ENCODE data around the gene PTP4A1. TPM values are rescaled to one million over a fixed set of nuclear protein-coding genes. Genes with fewer than 3 reads are reported as not detected.

The PTP4A1 gene
- total RNA-seq, 1 experiment from 2014 or later = 123 TPM

GRCh38 chr6:63600136-63600535 lies 27.9 kb downstream of the PTP4A1 start:
- no TSS peak for BruUV-seq (replicated peaks)
- no peak for ATAC-seq
- no peaks in the 10 kb centered on the region for H3K9me3 ChIP-seq (ENCODE audit: control insufficient read depth in 1 of 2, insufficient read depth in 1 of 2, low read depth in 1 of 2, low read length in 2 of 2)
- TF ChIP-seq ATF3 (IDR thresholded peaks at IDR 0.05) (no peak), POLR2A (IDR thresholded peaks at IDR 0.05; ENCODE audit: borderline replicate concordance, extremely low read depth, insufficient read depth, insufficient read length) (no peak), POLR2AphosphoS5 (IDR thresholded peaks at IDR 0.05; ENCODE audit: low read depth, low read length) (no peak), ZFX (IDR thresholded peaks at IDR 0.05) (no peak), TCF7L2 (IDR thresholded peaks at IDR 0.05; ENCODE audit: borderline replicate concordance, extremely low read depth, insufficient read depth, insufficient read length) (no peak), ZNF274 (IDR thresholded peaks at IDR 0.05; ENCODE audit: low read depth, low read length) (no peak), JUND (IDR thresholded peaks at IDR 0.05) (no peak), EZH2phosphoT487 (IDR thresholded peaks at IDR 0.05; ENCODE audit: borderline replicate concordance) (no peak), CTCF (IDR thresholded peaks at IDR 0.05 in 2 of 3, conservative IDR thresholded peaks at IDR 0.05 in 1 of 3; ENCODE audit: borderline replicate concordance in 1 of 3, insufficient read depth in 1 of 3, low read depth in 2 of 3, low read length in 2 of 3) (no peak), EZH2 (IDR thresholded peaks at IDR 0.05) (no peak)
- no peak overlapping the region for H3K27ac ChIP-seq (ENCODE audit: low read depth, low read length)
- H3K4me3 ChIP-seq (replicated peaks in 1 of 2; ENCODE audit: low read depth in 1 of 2, low read length in 2 of 2) = no peak overlapping the region
- H3K36me3 ChIP-seq (ENCODE audit: control insufficient read depth in 1 of 2, insufficient read depth in 2 of 2, low read length in 2 of 2) = no peaks in the 10 kb centered on the region
- intact Hi-C loops (cut with micrococcal nuclease) = loop anchor here (1.0 kb wide), 1 partner anchor 247 kb away; no protein-coding TSS in a partner anchor
- H3K4me2 ChIP-seq (ENCODE audit: low read length) = no peak overlapping the region
- H3K27me3 ChIP-seq (ENCODE audit: insufficient read depth, low read length) = no peaks in the 10 kb centered on the region
- H3K9me2 ChIP-seq (ENCODE audit: insufficient read depth) = no peaks in the 10 kb centered on the region
- RAD21 ChIA-PET (ENCODE audit: low non-redundant PET in 1 of 2, low total read pairs in 2 of 2, uncharacterized antibody in 2 of 2, unreplicated experiment in 2 of 2) = no interaction called here
- no peak for DNase-seq (ENCODE audit: low read depth, low spot score)
- POLR2A ChIA-PET = no interaction called here
- peaks cover 0 to 4% of the 10 kb centered on the region in 2 experiments; a peak in 1 of 4 replicates for H3K4me1 ChIP-seq (ENCODE audit: control insufficient read depth in 1 of 2, insufficient read depth in 2 of 2, low read length in 2 of 2)
- H2AFZ ChIP-seq (ENCODE audit: low read depth, low read length, poor library complexity, severe bottlenecking) = no peak overlapping the region
- CTCF ChIA-PET = no interaction called here
- no peak overlapping the region for H3K9ac ChIP-seq (ENCODE audit: low read length)
- H3K79me2 ChIP-seq (ENCODE audit: insufficient read depth, low read length) = no peaks in the 10 kb centered on the region
- no peaks in the 10 kb centered on the region for H4K20me1 ChIP-seq (ENCODE audit: insufficient read depth)
